ENCODE results near the gene ZNF446.

DNA sequence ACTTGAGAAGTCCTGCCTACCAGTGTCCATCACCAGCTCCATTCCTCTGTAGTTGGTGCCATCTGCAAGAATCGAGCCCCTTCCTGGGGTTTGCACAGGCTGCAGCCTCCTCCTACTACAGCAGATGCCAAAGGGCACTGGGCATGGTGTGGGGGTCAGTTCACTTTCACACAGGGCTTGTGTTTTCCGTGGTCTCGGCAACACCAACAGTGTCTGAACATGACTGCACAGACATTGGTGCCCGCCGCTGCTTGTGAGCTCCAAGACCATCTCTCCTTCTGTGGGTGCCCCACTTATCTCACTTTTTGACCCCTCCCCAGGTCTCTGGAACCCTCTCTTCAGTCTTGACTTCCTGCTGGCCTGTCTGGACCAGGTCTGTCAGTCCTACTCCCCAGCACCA is 15.2 kb downstream of the ZNF446 start:
- TF ChIP-seq, protein P1, sequence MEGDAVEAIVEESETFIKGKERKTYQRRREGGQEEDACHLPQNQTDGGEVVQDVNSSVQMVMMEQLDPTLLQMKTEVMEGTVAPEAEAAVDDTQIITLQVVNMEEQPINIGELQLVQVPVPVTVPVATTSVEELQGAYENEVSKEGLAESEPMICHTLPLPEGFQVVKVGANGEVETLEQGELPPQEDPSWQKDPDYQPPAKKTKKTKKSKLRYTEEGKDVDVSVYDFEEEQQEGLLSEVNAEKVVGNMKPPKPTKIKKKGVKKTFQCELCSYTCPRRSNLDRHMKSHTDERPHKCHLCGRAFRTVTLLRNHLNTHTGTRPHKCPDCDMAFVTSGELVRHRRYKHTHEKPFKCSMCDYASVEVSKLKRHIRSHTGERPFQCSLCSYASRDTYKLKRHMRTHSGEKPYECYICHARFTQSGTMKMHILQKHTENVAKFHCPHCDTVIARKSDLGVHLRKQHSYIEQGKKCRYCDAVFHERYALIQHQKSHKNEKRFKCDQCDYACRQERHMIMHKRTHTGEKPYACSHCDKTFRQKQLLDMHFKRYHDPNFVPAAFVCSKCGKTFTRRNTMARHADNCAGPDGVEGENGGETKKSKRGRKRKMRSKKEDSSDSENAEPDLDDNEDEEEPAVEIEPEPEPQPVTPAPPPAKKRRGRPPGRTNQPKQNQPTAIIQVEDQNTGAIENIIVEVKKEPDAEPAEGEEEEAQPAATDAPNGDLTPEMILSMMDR (IDR thresholded peaks at IDR 0.05; ENCODE audit: low read depth, low read length), result no peak
- no peak for TF ChIP-seq EZH2phosphoT487 (IDR thresholded peaks at IDR 0.05; ENCODE audit: low read depth)
